OCI-LY7 (cell line): ENCODE data around the gene GNAL. TPM values are rescaled to one million over a fixed set of nuclear protein-coding genes. Genes with fewer than 3 reads are reported as not detected.

ENCODE experiments used
- BruUV-seq: library from RNA; stranded (reverse); fragments of 400-500 nt; replicated peaks from 2 replicates; lab custom pipeline; 2021; lab: Mats Ljungman, UMichigan
- CTCF ChIA-PET: fragments of 300-600 bp; sonication (Branson Sonifier 250); formaldehyde crosslinking; loops from one replicate; lab custom pipeline; 2022; ENCODE audit warnings: antibody characterized with exemption; ENCODE audit not compliant: unreplicated experiment; lab: Charles Lee
- POLR2A ChIA-PET: fragments of 300-600 bp; sonication (Branson Sonifier 250); formaldehyde crosslinking; loops from one replicate; lab custom pipeline; 2022; ENCODE audit warnings: antibody characterized with exemption; lab: Charles Lee
- DNase-seq: peaks from one replicate; pipeline ENCODE4 v3.0.0-alpha.2; 2015; ENCODE audit warnings: low spot score
- H2AFZ ChIP-seq: fragments of 200-600 bp; sonication (generic), shearing (Covaris generic); 2 replicates; pipeline ENCODE4 v1.6.1; 2014; ENCODE audit warnings: mild to moderate bottlenecking, antibody characterized with exemption, low read length, moderate library complexity
- H3K27ac ChIP-seq: fragments of 200-600 bp; sonication (generic); 2 replicates; pipeline ENCODE4 v1.5.1; 2014; ENCODE audit warnings: mixed run types, low read depth, mild to moderate bottlenecking, moderate library complexity, low read length, inconsistent platforms; ENCODE audit not compliant: poor library complexity, severe bottlenecking
- H3K36me3 ChIP-seq: fragments of 200-600 bp; sonication (generic); 2 replicates; pipeline ENCODE4 v1.6.1; 2014; ENCODE audit warnings: mild to moderate bottlenecking, antibody characterized with exemption, low read length, moderate library complexity, mixed read lengths; ENCODE audit not compliant: insufficient read depth
- H3K4me1 ChIP-seq: fragments of 200-600 bp; sonication (generic); 2 replicates; pipeline ENCODE4 v1.5.1; 2014; ENCODE audit warnings: mild to moderate bottlenecking, low read length; ENCODE audit not compliant: insufficient read depth, poor library complexity, severe bottlenecking
- H3K4me2 ChIP-seq: fragments of 200-600 bp; sonication (generic); 2 replicates; pipeline ENCODE4 v1.6.1; 2014; ENCODE audit warnings: mild to moderate bottlenecking, low read length
- H3K4me3 ChIP-seq: fragments of 200-600 bp; sonication (generic); 2 replicates; pipeline ENCODE4 v1.5.1; 2014; ENCODE audit warnings: mild to moderate bottlenecking, low read depth, low read length; ENCODE audit not compliant: poor library complexity, severe bottlenecking
- H3K79me2 ChIP-seq: fragments of 200-600 bp; sonication (generic); 2 replicates; pipeline ENCODE4 v1.6.1; 2016; ENCODE audit warnings: low read depth, mild to moderate bottlenecking, low read length, moderate library complexity, mixed read lengths; ENCODE audit not compliant: insufficient read depth
- H3K9me2 ChIP-seq: fragments of 200-600 bp; sonication (generic); 2 replicates; pipeline ENCODE4 v1.6.1; 2016; ENCODE audit warnings: mild to moderate bottlenecking, low read length, mixed read lengths; ENCODE audit not compliant: insufficient read depth
- H3K9me3 ChIP-seq: fragments of 200-600 bp; sonication (generic); 2 replicates; pipeline ENCODE4 v1.6.1; 2014; ENCODE audit warnings: mild to moderate bottlenecking, mixed run types, low read length, mixed read lengths
- H4K20me1 ChIP-seq: fragments of 200-600 bp; sonication (generic); 2 replicates; pipeline ENCODE4 v1.6.1; 2014; ENCODE audit warnings: mild to moderate bottlenecking, antibody characterized with exemption, low read length, moderate library complexity, mixed read lengths; ENCODE audit not compliant: insufficient read depth
- EZH2phosphoT487 ChIP-seq: fragments of 200-600 bp; sonication (generic); IDR thresholded peaks from 2 replicates; pipeline ENCODE4 v1.6.1; 2018; ENCODE audit warnings: low read depth, borderline replicate concordance, mild to moderate bottlenecking, mixed run types, antibody characterized with exemption, low read length, moderate library complexity, mixed read lengths
- intact Hi-C: fragments of 100-400 bp; cut with micrococcal nuclease; formaldehyde crosslinking; loops from one replicate; pipeline ENCODE4 v1.10.0; 2022; ENCODE audit not compliant: unreplicated experiment
- total RNA-seq, 2 experiments: library from RNA; depleted of rRNA in 1 of 2; stranded (reverse); fragments of >200 nt in 1 of 2; shearing (Covaris generic) in 1 of 2; gene quantifications; 2 replicates each; pipeline ENCODE4 v1.2.3, GENCODE V29; 2014 to 2022
- TF ChIP-seq, protein P1 (sequence below): fragments of 200-600 bp; sonication (generic); conservative IDR thresholded peaks from 2 replicates; pipeline ENCODE4 v1.5.1; 2014; ENCODE audit warnings: mild to moderate bottlenecking, antibody characterized with exemption, low read length, moderate library complexity, mixed read lengths

GNAL gene
- total RNA-seq, 2 experiments from 2014 or later: 0.03 to 0.25 TPM

- H3K4me3 ChIP-seq: no peak overlapping the region
- no peaks in the 10 kb centered on the region for H3K9me3 ChIP-seq
- ChIA-PET POLR2A (no interaction called here), CTCF (no interaction called here)
- H3K9me2 ChIP-seq: no peaks in the 10 kb centered on the region
- no peaks in the 10 kb centered on the region for H3K4me1 ChIP-seq
- no peaks in the 10 kb centered on the region for H3K79me2 ChIP-seq
- BruUV-seq: no TSS peak
- H2AFZ ChIP-seq: no peak overlapping the region
- TF ChIP-seq, protein P1, sequence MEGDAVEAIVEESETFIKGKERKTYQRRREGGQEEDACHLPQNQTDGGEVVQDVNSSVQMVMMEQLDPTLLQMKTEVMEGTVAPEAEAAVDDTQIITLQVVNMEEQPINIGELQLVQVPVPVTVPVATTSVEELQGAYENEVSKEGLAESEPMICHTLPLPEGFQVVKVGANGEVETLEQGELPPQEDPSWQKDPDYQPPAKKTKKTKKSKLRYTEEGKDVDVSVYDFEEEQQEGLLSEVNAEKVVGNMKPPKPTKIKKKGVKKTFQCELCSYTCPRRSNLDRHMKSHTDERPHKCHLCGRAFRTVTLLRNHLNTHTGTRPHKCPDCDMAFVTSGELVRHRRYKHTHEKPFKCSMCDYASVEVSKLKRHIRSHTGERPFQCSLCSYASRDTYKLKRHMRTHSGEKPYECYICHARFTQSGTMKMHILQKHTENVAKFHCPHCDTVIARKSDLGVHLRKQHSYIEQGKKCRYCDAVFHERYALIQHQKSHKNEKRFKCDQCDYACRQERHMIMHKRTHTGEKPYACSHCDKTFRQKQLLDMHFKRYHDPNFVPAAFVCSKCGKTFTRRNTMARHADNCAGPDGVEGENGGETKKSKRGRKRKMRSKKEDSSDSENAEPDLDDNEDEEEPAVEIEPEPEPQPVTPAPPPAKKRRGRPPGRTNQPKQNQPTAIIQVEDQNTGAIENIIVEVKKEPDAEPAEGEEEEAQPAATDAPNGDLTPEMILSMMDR: no peak
- no peak for TF ChIP-seq EZH2phosphoT487
- no peak for DNase-seq
- intact Hi-C loops: no loop called here
- no peak overlapping the region for H3K4me2 ChIP-seq
- H3K36me3 ChIP-seq: no peaks in the 10 kb centered on the region
- H4K20me1 ChIP-seq: no peaks in the 10 kb centered on the region
- H3K27ac ChIP-seq: no peak overlapping the region
These were observed 6.7 kb downstream of the GNAL start for GRCh38 chr18:11695736-11696135.

GRCh38 chr18:11696451-11696850 is 7.4 kb downstream of the GNAL start:
- CTCF ChIA-PET: no interaction called here

DNA sequence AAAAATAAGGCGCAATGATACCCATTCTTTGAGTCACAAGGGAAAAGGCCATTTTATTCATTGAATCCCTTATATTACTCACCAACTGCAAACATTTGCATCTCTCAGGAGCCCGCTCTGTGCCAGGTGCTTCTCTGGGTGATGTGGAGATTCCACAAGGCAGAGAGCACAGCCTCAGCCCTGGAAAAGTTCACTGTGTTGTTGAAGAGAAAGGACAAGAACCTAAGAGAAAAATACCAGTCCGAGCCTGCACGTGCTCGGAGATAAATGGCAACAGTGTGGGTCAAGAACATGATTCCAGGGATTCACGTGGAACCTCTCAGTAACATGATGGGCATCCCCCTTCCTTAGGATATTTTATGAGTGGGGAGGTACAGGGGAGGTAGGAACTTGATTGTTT is 11.8 kb downstream of the GNAL start:
- ChIA-PET POLR2A (no interaction called here), CTCF (interaction anchor here (0.6 kb wide), 1 partner anchor 565 kb away, joined by 3 read pairs; no protein-coding TSS in a partner anchor)
- Histone ChIP-seq H3K36me3 (no peaks in the 10 kb centered on the region), H3K27ac (no peak overlapping the region), H3K9me2 (no peaks in the 10 kb centered on the region), H3K79me2 (no peaks in the 10 kb centered on the region), H3K4me1 (no peaks in the 10 kb centered on the region), H3K4me2 (no peak overlapping the region), H3K4me3 (no peak overlapping the region), H3K9me3 (no peaks in the 10 kb centered on the region), H4K20me1 (no peaks in the 10 kb centered on the region), H2AFZ (no peak overlapping the region)
- BruUV-seq: no TSS peak
- intact Hi-C loops: no loop called here
- TF ChIP-seq EZH2phosphoT487: no peak
- TF ChIP-seq, protein P1: no peak
- no peak for DNase-seq

More at GRCh38 chr18:11696451-11696850, 7.4 kb downstream of the GNAL start:
- DNase-seq: no peak
- Histone ChIP-seq H3K36me3 (no peaks in the 10 kb centered on the region), H3K4me1 (no peaks in the 10 kb centered on the region), H3K79me2 (no peaks in the 10 kb centered on the region), H3K4me2 (no peak overlapping the region), H3K27ac (no peak overlapping the region), H3K9me2 (no peaks in the 10 kb centered on the region), H2AFZ (no peak overlapping the region), H4K20me1 (no peaks in the 10 kb centered on the region), H3K9me3 (no peaks in the 10 kb centered on the region), H3K4me3 (no peak overlapping the region)
- POLR2A ChIA-PET: no interaction called here
- BruUV-seq: no TSS peak
- intact Hi-C loops: no loop called here
- no peak for TF ChIP-seq EZH2phosphoT487
- TF ChIP-seq, protein P1: no peak
